H1 (cell line): ENCODE measurements around the gene NDUFS8. TPM values are rescaled to one million over a fixed set of nuclear protein-coding genes. Genes with fewer than 3 reads are reported as not detected.

Source experiments
- RXRA ChIP-seq: IDR thresholded peaks from 2 replicates; pipeline ENCODE4 v1.6.1; 2011; ENCODE audit warnings: low read depth, mild to moderate bottlenecking, low read length, moderate library complexity; ENCODE audit not compliant: insufficient read depth
- polyA plus RNA-seq, 7 experiments: library from polyadenylated mRNA; depleted of rRNA in 3 of 7; stranded (reverse) in 5 of 7; unstranded in 2 of 7; fragments of >200 nt in 5 of 7; fragments of 200-250 nt in 2 of 7; gene quantifications; 1 replicate in 5 of 7; 2 replicates in 1 of 7; 4 replicates in 1 of 7; pipeline versions ENCODE4 v1.2.1 to v1.2.3, GENCODE V29; 2011 to 2013; ENCODE audit warnings: missing spikeins in 2 of 7, mixed read lengths in 2 of 7
- total RNA-seq: library from RNA; stranded (reverse); fragmentation: NEBNext Ultra II Directional; extraction: Animal tissue kit (Norgen Biotek cat#: 25700); gene quantifications from 2 replicates; pipeline ENCODE4 v1.2.1, GENCODE V29; 2021

Gene NDUFS8
- total and polyA plus RNA-seq, 2 of the 8 experiments (the other 6 are each of a cell fraction or from before 2014, with no cell fraction given), result 182 to 291 TPM

DNA sequence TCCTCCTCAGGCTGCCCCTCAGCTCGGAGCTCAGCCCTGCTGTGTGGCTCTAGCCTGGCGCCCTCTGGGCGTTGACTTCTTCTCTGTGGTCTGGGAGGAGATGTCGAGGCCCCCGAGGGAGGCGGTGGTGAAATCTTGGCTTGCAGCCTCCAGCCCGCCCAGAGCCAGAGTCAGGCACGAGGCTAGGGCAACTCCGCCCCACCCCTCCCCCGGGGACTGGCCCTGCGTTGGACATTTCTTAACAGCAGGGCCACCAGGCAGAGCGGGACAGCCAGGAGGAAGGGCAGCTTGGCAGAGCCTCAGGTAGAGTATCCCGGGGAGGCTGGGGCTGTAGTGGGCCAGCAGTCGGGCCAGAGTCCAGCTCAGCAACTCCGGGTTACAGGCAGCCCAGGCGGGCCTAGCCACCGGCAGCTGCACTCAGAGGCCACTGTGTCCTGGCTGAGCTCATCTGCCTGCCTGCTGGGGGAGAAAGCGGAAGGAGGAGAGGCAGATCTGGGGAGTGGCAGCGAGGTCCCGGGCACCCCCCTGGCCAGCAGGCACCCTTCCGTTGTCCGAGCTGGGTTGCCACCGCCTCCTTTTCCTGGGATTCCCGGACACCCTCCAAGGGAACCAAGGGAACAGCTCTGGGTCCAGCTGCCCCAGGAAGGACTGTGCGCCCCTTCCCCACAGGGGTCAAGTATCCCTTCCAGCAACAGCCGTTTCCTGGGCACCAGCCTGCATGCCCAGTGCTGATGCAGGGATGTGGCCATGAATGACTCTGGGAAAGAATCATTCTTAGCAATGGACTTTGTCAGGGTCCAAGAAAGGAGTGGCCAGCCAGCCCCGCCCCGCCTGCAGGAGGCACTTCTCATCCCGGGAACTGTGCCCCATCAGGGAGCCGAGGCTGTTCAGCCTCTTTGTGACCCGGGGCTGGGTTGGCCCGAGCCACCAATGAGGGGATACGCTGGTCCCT, 20.1 kb upstream of the NDUFS8 start, which contains the start of gene ALDH3B1 (continued):
- no peak for TF ChIP-seq RXRA
- TF ChIP-seq, all 59 proteins: peak for 3
